DOHH2 (cell line): ENCODE data around the gene GMFB.

Experiments used
- CTCF ChIP-seq: fragments of 200-600 bp; sonication (generic); IDR thresholded peaks from one replicate; pipeline ENCODE4 v1.5.1; 2014; ENCODE audit warnings: antibody characterized with exemption, mild to moderate bottlenecking, low read depth, low read length; ENCODE audit not compliant: poor library complexity, severe bottlenecking
- EZH2phosphoT487 ChIP-seq: fragments of 200-600 bp; sonication (generic); IDR thresholded peaks from 2 replicates; pipeline ENCODE4 v1.6.1; 2017; ENCODE audit warnings: borderline replicate concordance, mild to moderate bottlenecking, antibody characterized with exemption, low read length, moderate library complexity, mixed read lengths

- TF ChIP-seq CTCF = no peak
- no peak for TF ChIP-seq EZH2phosphoT487
Measured at GRCh38 chr14:54451121-54451601, 37.6 kb downstream of the GMFB start.
